ENCODE measurements around the gene NLRP13. TPM values are rescaled to one million over a fixed set of nuclear protein-coding genes. Genes with fewer than 3 reads are reported as not detected.

NLRP13 gene
- total and polyA plus RNA-seq, 9 of the 15 experiments (the other 6 are each of a cell fraction or from before 2014, with no cell fraction given) = not detected

DNA sequence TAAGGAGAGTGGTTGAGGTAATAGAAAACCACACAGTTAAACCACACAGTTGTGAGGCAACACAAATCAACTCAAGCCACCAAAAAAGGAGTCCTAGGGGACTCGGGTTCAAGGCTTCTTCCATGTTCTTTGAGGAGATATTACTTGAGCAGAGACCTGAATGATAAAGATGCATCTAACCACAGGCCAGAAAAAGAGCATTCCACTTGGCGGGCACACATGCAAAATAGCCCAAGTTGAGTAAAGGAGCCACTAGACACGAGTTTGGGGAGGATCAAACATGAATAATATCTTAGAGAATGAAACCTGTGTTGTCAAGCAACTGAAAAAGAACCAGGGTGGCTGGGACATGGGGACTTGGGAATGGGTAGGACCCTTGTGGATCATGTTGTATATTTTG lies 65.6 kb downstream of the NLRP13 start:
- FAIRE-seq = no peak
- Histone ChIP-seq H4K20me1 (replicated peaks; ENCODE audit: control insufficient read depth, insufficient read depth, low read length) (no peaks in the 10 kb centered on the region), H3K9ac (ENCODE audit: insufficient read depth in 1 of 2, low read depth in 2 of 2, low read length in 2 of 2) (no peak overlapping the region), H3K4me3 (no peak overlapping the region), H3K9me3 (replicated peaks; ENCODE audit: control insufficient read depth, insufficient read depth, low read depth, low read length) (no peaks in the 10 kb centered on the region), H2AFZ (ENCODE audit: low read depth, low read length) (no peak overlapping the region), H3K36me3 (ENCODE audit: control insufficient read depth, insufficient read depth, low read length) (no peaks in the 10 kb centered on the region), H3K79me2 (ENCODE audit: control insufficient read depth, insufficient read depth, low read length) (no peaks in the 10 kb centered on the region), H3K27me3 (ENCODE audit: control insufficient read depth in 2 of 2, insufficient read depth in 2 of 2, low read length in 2 of 2) (peaks cover 0 to 27% of the 10 kb centered on the region in 2 experiments; a peak in 3 of 5 replicates), H3K27ac (ENCODE audit: extremely low read depth, low read depth, low read length) (no peak overlapping the region), H3K4me2 (ENCODE audit: insufficient read depth, low read length) (no peak overlapping the region), H3K9me1 (ENCODE audit: control insufficient read depth, insufficient read depth, low read length) (no peaks in the 10 kb centered on the region), H3K4me1 (replicated peaks in 1 of 2; ENCODE audit: control insufficient read depth in 2 of 2, insufficient read depth in 2 of 2, low read length in 2 of 2) (no peaks in the 10 kb centered on the region)
- 0% methylated on average over 3 of the region's 3 CpGs for WGBS (ENCODE audit: insufficient coverage, low coverage, missing lambda C conversion rate)
- ATAC-seq = no peak
- TF ChIP-seq NUFIP1 (IDR thresholded peaks at IDR 0.05; ENCODE audit: partially characterized antibody) = no peak
- no peak for TF ChIP-seq DMBX1 (CRISPR knock-in tag; IDR thresholded peaks at IDR 0.05; ENCODE audit: borderline replicate concordance)
- TF ChIP-seq ESRRA (IDR thresholded peaks at IDR 0.05; ENCODE audit: borderline replicate concordance, low read depth) = no peak
- TF ChIP-seq ZBTB5 (IDR thresholded peaks at IDR 0.05) = no peak
- no peak for TF ChIP-seq CXXC5 (CRISPR knock-in tag; IDR thresholded peaks at IDR 0.05)
- TF ChIP-seq REST (IDR thresholded peaks at IDR 0.05; ENCODE audit: borderline replicate concordance) = no peak
- TF ChIP-seq REST (CRISPR knock-in tag; IDR thresholded peaks at IDR 0.05; ENCODE audit: low read depth) = no peak
- TF ChIP-seq ERF (CRISPR knock-in tag; IDR thresholded peaks at IDR 0.05) = no peak
- TF ChIP-seq NCOA4 (IDR thresholded peaks at IDR 0.05; ENCODE audit: partially characterized antibody) = no peak
- no peak for TF ChIP-seq TAF1 (IDR thresholded peaks at IDR 0.05; ENCODE audit: control insufficient read depth, extremely low read depth, insufficient read depth, low read length, severe bottlenecking)
- intact Hi-C loops (cut with micrococcal nuclease) = no loop called here
- no peak for DNase-seq (ENCODE audit: extremely low read depth in 1 of 4, low spot score in 3 of 4)
- POLR2A ChIA-PET = no interaction called here
- BruUV-seq (replicated peaks) = no TSS peak
- in situ Hi-C loops (cut with MboI) = no loop called here
- CTCF ChIA-PET (ENCODE audit: low intra/inter-chr PET ratio) = no interaction called here
